GM18520 (cell line): ENCODE measurements around the gene CLDN1.

ENCODE experiments used
- ATAC-seq: cut with Tn5 transposase; IDR thresholded peaks from one replicate; pipeline ENCODE4 v1.9.1; 2021; ENCODE audit not compliant: unreplicated experiment

The CLDN1 gene, protein sequence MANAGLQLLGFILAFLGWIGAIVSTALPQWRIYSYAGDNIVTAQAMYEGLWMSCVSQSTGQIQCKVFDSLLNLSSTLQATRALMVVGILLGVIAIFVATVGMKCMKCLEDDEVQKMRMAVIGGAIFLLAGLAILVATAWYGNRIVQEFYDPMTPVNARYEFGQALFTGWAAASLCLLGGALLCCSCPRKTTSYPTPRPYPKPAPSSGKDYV

DNA sequence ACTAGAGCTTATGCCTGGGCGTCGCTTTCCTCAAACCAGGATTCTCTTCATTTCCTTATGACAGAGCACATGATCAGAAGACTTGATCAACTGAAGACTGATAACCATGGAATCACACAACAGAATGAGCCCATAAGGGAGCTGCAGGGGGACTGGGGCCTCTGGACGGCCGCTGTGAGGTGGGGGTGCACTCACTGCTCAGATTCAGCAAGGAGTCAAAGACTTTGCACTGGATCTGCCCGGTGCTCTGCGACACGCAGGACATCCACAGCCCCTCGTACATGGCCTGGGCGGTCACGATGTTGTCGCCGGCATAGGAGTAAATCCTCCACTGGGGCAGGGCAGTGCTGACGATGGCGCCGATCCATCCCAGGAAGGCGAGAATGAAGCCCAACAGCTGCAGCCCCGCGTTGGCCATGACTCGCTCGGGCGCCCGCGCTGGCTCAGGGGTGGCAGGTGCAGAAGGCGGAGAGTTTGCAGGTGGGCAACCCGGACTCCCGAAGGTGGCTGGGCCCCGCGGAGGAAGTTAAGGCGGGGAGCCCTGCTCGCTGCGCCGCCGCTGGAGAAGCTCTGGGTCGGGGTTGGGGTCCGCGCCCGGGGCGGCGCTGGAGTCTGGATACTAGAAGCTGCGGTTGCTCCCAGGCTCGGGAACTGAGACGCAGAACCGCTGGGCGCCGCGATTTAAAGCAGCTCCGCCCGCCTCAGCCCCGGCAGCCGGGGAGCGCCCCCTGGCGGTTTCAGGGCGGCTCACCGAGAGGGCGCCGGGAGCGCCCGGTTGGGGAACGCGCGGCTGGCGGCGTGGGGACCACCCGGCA, at the start of gene CLDN1:
TSS of gene CLDN1 (minus strand) at position 658 of the 815 bp plus-strand sequence. CDS start at position 418, 240 bp downstream.
- peak; percentile 49 for ATAC-seq

DNA sequence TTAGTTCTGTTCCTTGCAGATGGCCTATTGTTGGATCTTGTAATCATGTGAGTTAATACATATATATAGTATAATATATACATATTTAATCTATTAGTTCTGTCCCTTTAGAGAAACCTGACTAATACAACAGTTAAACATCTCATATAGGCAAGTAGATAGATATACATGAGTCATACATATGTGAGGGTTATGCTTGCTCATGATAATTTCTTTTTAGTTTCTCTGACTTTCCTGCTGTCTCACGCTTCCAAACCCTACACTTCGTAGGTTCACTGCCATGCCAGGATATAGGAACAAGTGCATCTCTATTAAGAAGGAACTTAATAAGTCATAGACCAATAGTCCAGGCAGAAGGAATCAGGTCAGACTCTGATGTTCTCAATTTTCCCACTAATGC, 48.9 kb upstream of the CLDN1 start:
- no peak for ATAC-seq

GRCh38 chr3:190370369-190370768, 48.1 kb upstream of the CLDN1 start:
- ATAC-seq = no peak

GRCh38 chr3:190369668-190370295, 47.5 kb upstream of the CLDN1 start:
- ATAC-seq = no peak

DNA sequence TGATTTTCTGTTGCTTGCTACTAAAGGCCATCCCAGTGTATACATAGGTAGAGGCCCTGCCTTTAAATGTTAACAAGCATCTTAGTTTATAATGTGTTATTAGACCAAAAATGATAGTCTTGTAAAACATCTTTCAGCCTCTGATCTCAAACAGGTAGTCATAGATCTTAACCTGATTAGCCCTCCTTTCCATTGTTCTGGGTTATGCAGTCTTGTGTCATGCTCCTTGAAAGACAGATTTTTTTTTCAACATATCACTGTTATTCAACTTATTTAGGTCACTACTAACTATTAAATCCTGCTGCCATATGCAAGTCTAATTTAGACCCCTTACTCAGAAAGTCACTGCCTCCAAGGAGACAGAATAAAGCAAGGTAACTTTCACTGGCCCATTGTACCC, 46.6 kb upstream of the CLDN1 start:
- no peak for ATAC-seq

DNA sequence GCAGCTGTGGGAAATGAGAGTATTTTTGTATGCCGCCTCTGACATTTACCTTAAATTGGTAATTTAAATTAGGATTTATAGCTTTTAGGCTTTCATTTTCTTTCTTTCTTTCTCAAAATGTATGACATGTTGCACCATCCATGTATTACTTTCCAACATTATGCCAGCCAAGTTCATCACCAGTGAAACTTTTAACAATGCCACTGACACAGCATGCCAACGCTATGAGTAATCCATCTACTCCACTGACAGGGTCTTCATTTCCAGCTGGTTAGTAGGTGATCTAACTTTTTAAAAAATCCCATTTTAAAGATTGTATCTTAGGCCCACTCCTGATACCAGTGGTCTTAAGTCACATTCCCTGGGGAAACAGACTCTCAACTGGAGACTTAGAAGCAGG, 43.9 kb upstream of the CLDN1 start:
- no peak for ATAC-seq

GRCh38 chr3:190362258-190362657, 40.0 kb upstream of the CLDN1 start:
- no peak for ATAC-seq

DNA sequence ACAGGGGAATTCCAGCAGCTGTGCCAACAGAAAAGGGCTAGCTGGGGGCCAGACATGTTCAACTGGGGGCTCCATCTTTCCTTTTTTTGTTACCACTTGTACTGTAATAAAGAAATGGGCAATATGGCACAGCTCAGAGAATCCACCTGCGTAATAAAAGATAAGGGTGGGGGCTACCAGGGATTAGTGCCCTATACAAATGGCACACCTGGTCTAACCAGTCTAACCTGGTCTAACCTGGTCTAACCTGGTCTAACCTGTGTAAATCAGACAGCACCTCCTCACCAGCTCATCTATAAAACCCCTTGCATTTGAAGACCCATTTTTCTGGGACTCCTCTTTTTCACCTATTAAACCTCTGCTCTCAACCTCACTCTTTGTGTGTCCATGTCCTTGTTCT, 39.5 kb upstream of the CLDN1 start:
- ATAC-seq = no peak

DNA sequence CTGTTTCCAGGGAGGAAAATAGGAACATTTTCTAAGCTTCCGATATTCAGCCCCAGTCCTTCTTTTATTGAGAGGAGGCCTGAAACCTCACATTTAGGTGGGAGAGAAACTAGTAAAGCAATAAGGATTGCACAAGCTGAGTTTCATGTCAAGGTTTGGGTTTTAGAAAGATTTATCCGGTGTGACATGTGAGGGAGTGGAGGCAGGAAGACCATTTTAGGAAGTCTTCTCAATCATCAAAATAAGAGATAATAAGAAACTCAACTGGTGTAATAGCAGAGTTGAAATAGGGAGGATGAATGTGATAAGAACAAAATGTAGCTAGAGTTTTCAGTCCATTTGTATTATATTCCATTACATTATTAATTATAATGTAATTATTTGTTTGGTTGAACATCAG, 38.0 kb upstream of the CLDN1 start:
- ATAC-seq = no peak

DNA sequence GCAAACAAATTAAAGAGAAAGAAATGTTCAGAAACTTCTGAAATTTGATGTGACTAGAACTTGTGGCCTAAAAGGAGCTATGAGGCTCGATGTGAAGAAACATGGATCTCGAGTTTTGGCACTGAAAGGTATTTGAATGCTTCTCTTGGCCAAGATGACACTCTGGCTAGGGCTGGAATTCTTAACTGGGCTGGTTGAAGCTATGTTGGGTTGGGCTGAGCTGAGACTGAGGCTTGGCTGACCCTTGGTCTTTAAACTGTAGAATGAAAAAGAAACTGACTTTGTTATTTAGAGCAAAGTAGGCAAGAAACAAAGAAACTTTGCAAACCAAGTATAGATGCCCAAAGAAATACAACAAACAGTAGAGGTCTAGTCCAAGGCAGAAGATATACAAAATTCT, 37.6 kb upstream of the CLDN1 start:
- ATAC-seq = no peak

DNA sequence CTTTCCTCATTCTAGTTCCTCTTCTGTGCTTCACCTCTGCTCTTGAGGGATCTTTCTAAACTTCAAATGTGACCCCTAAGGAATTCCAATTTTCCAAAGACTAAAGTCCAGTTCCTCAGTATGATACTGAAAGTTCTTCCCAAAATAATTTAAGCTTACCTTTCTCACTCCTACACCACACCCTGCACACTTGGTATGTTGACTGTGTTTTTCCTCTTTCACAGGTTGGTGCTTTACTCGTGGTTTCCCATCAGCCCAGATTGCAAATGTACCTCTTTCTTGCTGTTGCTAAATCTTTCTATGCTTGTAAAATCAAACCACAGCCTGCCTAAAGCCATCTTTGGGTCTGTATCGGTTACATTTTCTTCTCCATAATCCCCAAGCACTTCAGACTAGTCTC, 35.2 kb upstream of the CLDN1 start:
- no peak for ATAC-seq

- no peak for ATAC-seq
Measured at GRCh38 chr3:190356246-190356645, 34.0 kb upstream of the CLDN1 start.

- no peak for ATAC-seq
Measured at GRCh38 chr3:190352861-190353457, 30.7 kb upstream of the CLDN1 start.

DNA sequence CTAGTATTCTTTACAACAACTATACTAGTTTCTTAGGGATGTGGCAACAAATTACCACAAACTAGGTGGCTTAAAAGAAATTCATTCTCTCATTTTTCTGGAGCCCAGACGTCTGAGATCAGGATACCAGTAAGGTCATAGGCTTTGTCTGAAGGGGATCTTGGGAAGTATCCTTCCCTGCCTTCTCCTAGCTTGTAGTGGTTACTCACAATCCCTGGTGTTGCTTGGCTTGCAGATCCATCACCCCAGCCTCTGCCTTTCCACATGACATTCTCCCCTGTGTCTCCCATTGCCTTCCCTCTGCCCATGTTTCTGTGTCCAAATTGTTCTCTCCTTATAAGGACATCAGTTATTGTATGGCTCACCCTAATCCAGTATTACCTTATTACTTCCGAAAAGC, 24.3 kb upstream of the CLDN1 start:
- ATAC-seq = no peak

GRCh38 chr3:190345878-190346277, 23.6 kb upstream of the CLDN1 start:
- ATAC-seq = no peak

DNA sequence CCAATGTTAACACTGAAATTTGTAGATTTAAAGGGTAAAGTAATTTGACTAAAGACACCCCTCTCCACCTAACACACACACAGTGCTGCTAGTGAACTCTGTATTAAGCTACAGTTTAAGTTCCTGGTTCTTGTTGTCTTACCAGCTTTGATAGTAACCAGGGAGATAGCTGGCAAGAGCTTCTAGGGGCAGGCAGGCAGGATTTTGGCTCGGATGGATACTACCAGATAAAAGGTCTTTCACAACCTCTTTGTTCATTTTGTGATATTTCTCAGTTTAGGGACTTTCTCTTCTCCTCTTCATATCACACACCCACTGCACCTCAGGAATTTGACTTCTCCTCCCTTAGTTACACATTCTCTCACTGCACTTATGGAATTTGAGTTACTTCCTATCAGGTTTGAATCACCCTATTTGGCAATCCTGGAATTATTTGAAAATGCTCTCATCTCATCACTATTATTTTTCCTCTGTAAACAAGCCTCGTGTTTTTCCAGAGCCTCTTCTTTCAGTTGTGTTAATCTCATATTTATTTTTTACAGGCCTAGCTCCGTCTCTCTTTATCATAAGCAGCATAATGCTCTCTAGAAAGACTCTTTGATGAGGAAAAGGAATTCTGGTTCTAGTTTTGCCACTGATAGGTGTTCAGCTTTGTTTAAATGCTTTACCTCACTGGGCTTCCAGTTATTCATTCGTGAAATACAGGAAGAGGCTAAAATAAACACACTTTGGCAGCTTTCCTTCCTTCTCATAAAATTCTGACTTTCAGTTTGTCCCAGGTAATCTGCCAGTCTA, 23.0 kb upstream of the CLDN1 start:
- ATAC-seq = no peak

DNA sequence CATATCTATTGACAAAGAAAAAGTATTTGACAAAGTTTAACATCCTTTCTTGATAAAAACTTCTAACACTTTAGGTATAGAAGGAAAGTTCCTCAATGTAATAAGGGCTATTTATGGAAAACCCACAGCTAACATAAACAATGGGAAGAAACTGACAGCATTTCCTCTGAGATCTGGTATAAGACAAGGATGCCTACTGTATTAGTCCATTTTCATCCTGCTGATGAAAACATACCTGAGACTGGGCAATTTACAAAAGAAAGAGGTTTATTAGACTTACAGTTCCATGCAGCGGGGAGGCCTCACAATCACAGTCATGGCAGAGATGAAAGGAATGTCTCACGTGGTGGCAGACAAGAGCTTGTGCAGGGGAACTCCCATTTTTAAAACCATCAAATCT, 17.8 kb upstream of the CLDN1 start:
- no peak for ATAC-seq

DNA sequence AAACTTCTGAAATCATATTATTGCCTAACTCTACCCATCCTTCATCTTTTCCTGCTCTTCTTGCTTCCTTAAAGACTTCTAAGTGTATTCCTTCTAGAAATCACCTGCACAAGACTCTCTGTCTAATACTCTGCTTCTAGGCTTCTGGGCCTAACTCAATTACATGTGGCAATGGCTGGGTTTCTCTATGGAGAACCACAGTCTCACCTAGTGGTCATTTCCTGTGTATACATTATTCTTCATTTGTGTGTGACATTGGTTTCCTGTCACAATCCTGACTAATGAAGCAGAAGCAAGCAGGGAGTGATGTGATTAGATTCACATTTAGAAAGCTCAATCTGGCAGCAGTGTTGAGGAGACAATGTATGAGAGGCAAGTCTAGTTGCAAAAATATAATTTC, 16.9 kb upstream of the CLDN1 start:
- no peak for ATAC-seq

DNA sequence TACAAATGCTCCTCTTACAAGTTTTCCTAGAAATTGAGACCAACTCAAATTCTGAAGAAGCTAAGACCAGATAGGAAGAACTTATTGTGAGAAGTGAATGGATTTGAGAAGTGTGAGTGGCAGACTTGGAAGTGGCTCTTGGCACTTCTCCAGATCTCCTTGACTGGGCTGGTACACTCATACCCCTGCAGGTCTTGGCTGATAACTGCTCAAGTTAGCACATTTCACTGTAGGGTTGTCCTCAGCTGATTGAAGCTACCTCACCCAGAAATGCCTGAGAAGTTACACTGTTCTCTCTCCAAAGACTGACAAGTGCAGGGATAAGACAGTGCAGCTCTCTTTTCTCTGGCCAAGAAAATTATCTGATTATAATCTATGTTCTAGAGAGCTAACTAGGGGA, 16.5 kb upstream of the CLDN1 start:
- no peak for ATAC-seq

GRCh38 chr3:190337301-190337700, 15.1 kb upstream of the CLDN1 start:
- no peak for ATAC-seq
